HG03060 (cell line): ENCODE measurements around the gene SLC25A6.
"Not testable (repeated sequence)": the region's sequence is repeated elsewhere in the genome, so short reads cannot be mapped to it uniquely, and the experiment has no call there.

Experiments
- ATAC-seq: cut with Tn5 transposase; IDR thresholded peaks from one replicate; pipeline ENCODE4 v1.9.1; 2021; ENCODE audit warnings: low read depth, moderate number of reproducible peaks; ENCODE audit not compliant: unreplicated experiment

The SLC25A6 gene

GRCh38 chrX:1391707-1392375, at the start of gene SLC25A6:
Gene SLC25A6 (minus strand): TSS chrX:1392113. CDS start chrX:1392009, 104 bp downstream.
- ATAC-seq: peak; percentile 87

GRCh38 chrX:1440506-1440905, 48.6 kb upstream of the SLC25A6 start:
- ATAC-seq: no peak

GRCh38 chrX:1435241-1435895, 43.5 kb upstream of the SLC25A6 start:
- no peak for ATAC-seq

- ATAC-seq: no peak
These were observed 42.9 kb upstream of the SLC25A6 start for GRCh38 chrX:1434871-1435240.

GRCh38 chrX:1433646-1434357, 41.9 kb upstream of the SLC25A6 start:
- no peak for ATAC-seq

GRCh38 chrX:1430451-1430850, 38.5 kb upstream of the SLC25A6 start:
- ATAC-seq: no peak

GRCh38 chrX:1427756-1428155, 35.8 kb upstream of the SLC25A6 start:
- ATAC-seq: no peak

- not testable (repeated sequence) for ATAC-seq
These were observed 34.4 kb upstream of the SLC25A6 start for GRCh38 chrX:1426321-1426720.

GRCh38 chrX:1425381-1425780, 33.5 kb upstream of the SLC25A6 start:
- no peak for ATAC-seq

GRCh38 chrX:1424147-1424851, 32.4 kb upstream of the SLC25A6 start:
- ATAC-seq: no peak

GRCh38 chrX:1423215-1423614, 31.3 kb upstream of the SLC25A6 start:
- no peak for ATAC-seq

- ATAC-seq: no peak
These were observed 30.2 kb upstream of the SLC25A6 start for GRCh38 chrX:1422135-1422465.

- no peak for ATAC-seq
These were observed 29.7 kb upstream of the SLC25A6 start for GRCh38 chrX:1421433-1422134.

GRCh38 chrX:1420371-1420770, 28.5 kb upstream of the SLC25A6 start:
- no peak for ATAC-seq

GRCh38 chrX:1419545-1420355, 27.8 kb upstream of the SLC25A6 start:
- no peak for ATAC-seq

GRCh38 chrX:1418901-1419544, 27.1 kb upstream of the SLC25A6 start:
- no peak for ATAC-seq

GRCh38 chrX:1417921-1418771, 26.2 kb upstream of the SLC25A6 start:
- no peak for ATAC-seq

- ATAC-seq: no peak
These were observed 25.2 kb upstream of the SLC25A6 start for GRCh38 chrX:1416965-1417760.
